WTC11 (cell line): ENCODE measurements around the gene KRTAP4-16. TPM values are rescaled to one million over a fixed set of nuclear protein-coding genes. Genes with fewer than 3 reads are reported as not detected.

Experiments
- ATAC-seq: fragments of 200-7000 bp; cut with Tn5 transposase; 2 replicates; pipeline ENCODE4 v1.10.0; 2021; ENCODE audit warnings: mild to moderate bottlenecking, moderate library complexity
- CTCF ChIA-PET: fragments of 300-600 bp; sonication (Branson Sonifier 250); formaldehyde crosslinking; loops from one replicate; lab custom pipeline; 2021; ENCODE audit warnings: antibody characterized with exemption; lab: Charles Lee
- POLR2A ChIA-PET: fragments of 350-600 bp; sonication (Branson Sonifier 250); formaldehyde crosslinking; loops from one replicate; lab custom pipeline; 2021; ENCODE audit warnings: antibody characterized with exemption; lab: Charles Lee
- DNase-seq: peaks from one replicate; pipeline ENCODE4 v3.0.0; 2021; ENCODE audit warnings: low spot score
- H3K27ac Mint-ChIP-seq: 2 replicates; pipeline ENCODE4 v1.8.0; 2021; ENCODE audit warnings: mixed read lengths
- H3K27me3 Mint-ChIP-seq: 2 replicates; pipeline ENCODE4 v1.8.0; 2021; ENCODE audit warnings: low read depth, mild to moderate bottlenecking, moderate library complexity, mixed read lengths
- H3K36me3 Mint-ChIP-seq: 2 replicates; pipeline ENCODE4 v1.8.0; 2021; ENCODE audit warnings: mixed read lengths
- H3K4me1 Mint-ChIP-seq: 2 replicates; pipeline ENCODE4 v1.8.0; 2022; ENCODE audit warnings: mixed read lengths
- H3K4me3 Mint-ChIP-seq: 2 replicates; pipeline ENCODE4 v1.8.0; 2021; ENCODE audit warnings: mild to moderate bottlenecking, moderate library complexity, mixed read lengths
- H3K9me3 Mint-ChIP-seq: 2 replicates; pipeline ENCODE4 v1.8.0; 2021; ENCODE audit warnings: mixed read lengths
- FOXK1 ChIP-seq: sonication (generic); formaldehyde crosslinking; IDR thresholded peaks from 2 replicates; pipeline ENCODE4 v1.8.0; 2022; ENCODE audit warnings: mild to moderate bottlenecking, moderate library complexity, missing genetic modification reagents
- GABPB1 ChIP-seq: sonication (generic); formaldehyde crosslinking; IDR thresholded peaks from 2 replicates; pipeline ENCODE4 v1.8.1; 2023; ENCODE audit warnings: mild to moderate bottlenecking, missing genetic modification reagents
- HMGA2 ChIP-seq: fragments of 250-450 bp; sonication (Bioruptor Pico); IDR thresholded peaks from 2 replicates; pipeline ENCODE4 v1.4.0; 2021; ENCODE audit warnings: mild to moderate bottlenecking, moderate library complexity
- IRF2 ChIP-seq: sonication (generic); formaldehyde crosslinking; IDR thresholded peaks from 2 replicates; pipeline ENCODE4 v1.8.0; 2022; ENCODE audit warnings: low read depth, missing genetic modification reagents, borderline replicate concordance
- MXD4 ChIP-seq: fragments of 250-450 bp; sonication (Bioruptor Pico); IDR thresholded peaks from 2 replicates; pipeline ENCODE4 v1.8.0; 2021; ENCODE audit warnings: mild to moderate bottlenecking, moderate library complexity, borderline replicate concordance
- MYBL2 ChIP-seq: sonication (generic); formaldehyde crosslinking; IDR thresholded peaks from 2 replicates; pipeline ENCODE4 v1.8.1; 2023; ENCODE audit warnings: mild to moderate bottlenecking, moderate library complexity, missing genetic modification reagents
- SOX15 ChIP-seq: fragments of 250-450 bp; sonication (Bioruptor Pico); IDR thresholded peaks from 2 replicates; pipeline ENCODE4 v1.9.0; 2021; ENCODE audit warnings: mild to moderate bottlenecking
- total RNA-seq: library from RNA; stranded (reverse); gene quantifications from 3 replicates; pipeline ENCODE4 v1.2.3, GENCODE V29; 2021
- TF ChIP-seq, protein P1 (sequence below): sonication (generic); formaldehyde crosslinking; conservative IDR thresholded peaks from 2 replicates; pipeline ENCODE4 v1.8.1; 2023; ENCODE audit warnings: mild to moderate bottlenecking, low read depth, missing genetic modification reagents, moderate library complexity
- TF ChIP-seq, protein P2 (sequence below): fragments of 250-450 bp; sonication (Bioruptor Pico); IDR thresholded peaks from 2 replicates; pipeline ENCODE4 v2.1.2; 2022; ENCODE audit warnings: mild to moderate bottlenecking, moderate library complexity
- TF ChIP-seq, protein P3 (sequence below): sonication (generic); formaldehyde crosslinking; conservative IDR thresholded peaks from 2 replicates; pipeline ENCODE4 v1.8.1; 2022; ENCODE audit warnings: mild to moderate bottlenecking, missing genetic modification reagents
- TF ChIP-seq, protein P4 (sequence below): fragments of 250-450 bp; sonication (Bioruptor Pico); IDR thresholded peaks from 2 replicates; pipeline ENCODE4 v1.9.0; 2021; ENCODE audit warnings: mild to moderate bottlenecking, borderline replicate concordance
- TF ChIP-seq, protein P5 (sequence below): sonication (generic); formaldehyde crosslinking; IDR thresholded peaks from 2 replicates; pipeline ENCODE4 v1.8.1; 2023; ENCODE audit warnings: mild to moderate bottlenecking, missing genetic modification reagents
- TF ChIP-seq, protein P6 (sequence below): sonication (generic); formaldehyde crosslinking; IDR thresholded peaks from 2 replicates; pipeline ENCODE4 v1.8.1; 2023; ENCODE audit warnings: mild to moderate bottlenecking, missing genetic modification reagents
- TF ChIP-seq, protein P7 (sequence below): sonication (generic); formaldehyde crosslinking; IDR thresholded peaks from 2 replicates; pipeline ENCODE4 v1.8.0; 2022; ENCODE audit warnings: mild to moderate bottlenecking, missing genetic modification reagents

Gene KRTAP4-16
- total RNA-seq, 1 experiment from 2014 or later, result not detected

DNA sequence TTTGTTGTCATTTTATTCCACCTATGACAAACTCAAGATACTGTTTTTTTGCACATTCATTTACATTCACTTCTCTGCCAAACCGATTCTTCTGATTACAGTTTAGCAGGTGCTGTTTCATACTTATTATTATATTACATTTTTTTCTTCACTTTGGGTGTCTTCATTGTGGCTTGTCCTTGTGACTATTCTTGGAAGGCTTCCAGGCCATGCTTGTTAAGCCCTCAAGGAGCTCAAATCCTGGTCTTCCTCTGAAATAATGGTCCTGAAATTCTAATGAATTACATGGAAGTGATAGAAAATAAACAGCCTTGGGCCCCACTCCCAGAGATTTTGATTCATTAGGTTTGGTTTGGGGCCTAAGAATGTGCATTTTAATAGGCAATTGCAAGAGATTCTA is 37.7 kb downstream of the KRTAP4-16 start (continued):
- TF ChIP-seq, protein P1, sequence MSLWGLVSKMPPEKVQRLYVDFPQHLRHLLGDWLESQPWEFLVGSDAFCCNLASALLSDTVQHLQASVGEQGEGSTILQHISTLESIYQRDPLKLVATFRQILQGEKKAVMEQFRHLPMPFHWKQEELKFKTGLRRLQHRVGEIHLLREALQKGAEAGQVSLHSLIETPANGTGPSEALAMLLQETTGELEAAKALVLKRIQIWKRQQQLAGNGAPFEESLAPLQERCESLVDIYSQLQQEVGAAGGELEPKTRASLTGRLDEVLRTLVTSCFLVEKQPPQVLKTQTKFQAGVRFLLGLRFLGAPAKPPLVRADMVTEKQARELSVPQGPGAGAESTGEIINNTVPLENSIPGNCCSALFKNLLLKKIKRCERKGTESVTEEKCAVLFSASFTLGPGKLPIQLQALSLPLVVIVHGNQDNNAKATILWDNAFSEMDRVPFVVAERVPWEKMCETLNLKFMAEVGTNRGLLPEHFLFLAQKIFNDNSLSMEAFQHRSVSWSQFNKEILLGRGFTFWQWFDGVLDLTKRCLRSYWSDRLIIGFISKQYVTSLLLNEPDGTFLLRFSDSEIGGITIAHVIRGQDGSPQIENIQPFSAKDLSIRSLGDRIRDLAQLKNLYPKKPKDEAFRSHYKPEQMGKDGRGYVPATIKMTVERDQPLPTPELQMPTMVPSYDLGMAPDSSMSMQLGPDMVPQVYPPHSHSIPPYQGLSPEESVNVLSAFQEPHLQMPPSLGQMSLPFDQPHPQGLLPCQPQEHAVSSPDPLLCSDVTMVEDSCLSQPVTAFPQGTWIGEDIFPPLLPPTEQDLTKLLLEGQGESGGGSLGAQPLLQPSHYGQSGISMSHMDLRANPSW, result no peak
- TF ChIP-seq, all 79 proteins: peak for 0

DNA sequence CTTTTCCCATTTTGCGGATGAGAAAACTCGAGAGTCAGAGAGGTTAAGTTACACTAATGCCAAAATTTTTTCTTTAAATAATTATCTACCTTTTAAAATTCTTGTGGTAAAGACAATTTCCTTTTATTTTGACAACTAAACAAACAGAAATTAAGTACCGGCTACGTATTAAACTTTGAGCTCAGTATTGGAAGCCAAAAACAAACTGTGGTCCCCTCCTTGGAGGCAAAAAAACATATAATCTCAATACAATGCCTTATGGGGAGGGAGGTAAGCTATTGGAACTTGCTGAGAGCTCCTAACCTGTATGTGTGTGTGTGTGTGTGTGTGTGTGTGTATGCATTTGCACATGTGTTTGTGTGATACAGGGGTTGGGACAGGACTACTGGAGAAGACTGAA is 38.6 kb downstream of the KRTAP4-16 start:
- CTCF ChIA-PET, result no interaction called here
- no peak overlapping the region for H3K27ac Mint-ChIP-seq
- no peaks in the 10 kb centered on the region for H3K9me3 Mint-ChIP-seq
- TF ChIP-seq MYBL2, result no peak
- TF ChIP-seq, protein P2, sequence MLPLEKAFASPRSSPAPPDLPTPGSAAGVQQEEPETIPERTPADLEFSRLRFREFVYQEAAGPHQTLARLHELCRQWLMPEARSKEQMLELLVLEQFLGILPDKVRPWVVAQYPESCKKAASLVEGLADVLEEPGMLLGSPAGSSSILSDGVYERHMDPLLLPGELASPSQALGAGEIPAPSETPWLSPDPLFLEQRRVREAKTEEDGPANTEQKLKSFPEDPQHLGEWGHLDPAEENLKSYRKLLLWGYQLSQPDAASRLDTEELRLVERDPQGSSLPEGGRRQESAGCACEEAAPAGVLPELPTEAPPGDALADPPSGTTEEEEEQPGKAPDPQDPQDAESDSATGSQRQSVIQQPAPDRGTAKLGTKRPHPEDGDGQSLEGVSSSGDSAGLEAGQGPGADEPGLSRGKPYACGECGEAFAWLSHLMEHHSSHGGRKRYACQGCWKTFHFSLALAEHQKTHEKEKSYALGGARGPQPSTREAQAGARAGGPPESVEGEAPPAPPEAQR (CRISPR knock-in tag), result no peak
- TF ChIP-seq FOXK1, result no peak
- no peak for TF ChIP-seq MXD4 (CRISPR knock-in tag)
- TF ChIP-seq SOX15 (CRISPR knock-in tag), result no peak
- TF ChIP-seq, protein P3, sequence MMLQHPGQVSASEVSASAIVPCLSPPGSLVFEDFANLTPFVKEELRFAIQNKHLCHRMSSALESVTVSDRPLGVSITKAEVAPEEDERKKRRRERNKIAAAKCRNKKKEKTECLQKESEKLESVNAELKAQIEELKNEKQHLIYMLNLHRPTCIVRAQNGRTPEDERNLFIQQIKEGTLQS, result no peak
- TF ChIP-seq HMGA2 (CRISPR knock-in tag), result no peak
- TF ChIP-seq IRF2 (CRISPR knock-in tag), result no peak
- TF ChIP-seq, protein P4, sequence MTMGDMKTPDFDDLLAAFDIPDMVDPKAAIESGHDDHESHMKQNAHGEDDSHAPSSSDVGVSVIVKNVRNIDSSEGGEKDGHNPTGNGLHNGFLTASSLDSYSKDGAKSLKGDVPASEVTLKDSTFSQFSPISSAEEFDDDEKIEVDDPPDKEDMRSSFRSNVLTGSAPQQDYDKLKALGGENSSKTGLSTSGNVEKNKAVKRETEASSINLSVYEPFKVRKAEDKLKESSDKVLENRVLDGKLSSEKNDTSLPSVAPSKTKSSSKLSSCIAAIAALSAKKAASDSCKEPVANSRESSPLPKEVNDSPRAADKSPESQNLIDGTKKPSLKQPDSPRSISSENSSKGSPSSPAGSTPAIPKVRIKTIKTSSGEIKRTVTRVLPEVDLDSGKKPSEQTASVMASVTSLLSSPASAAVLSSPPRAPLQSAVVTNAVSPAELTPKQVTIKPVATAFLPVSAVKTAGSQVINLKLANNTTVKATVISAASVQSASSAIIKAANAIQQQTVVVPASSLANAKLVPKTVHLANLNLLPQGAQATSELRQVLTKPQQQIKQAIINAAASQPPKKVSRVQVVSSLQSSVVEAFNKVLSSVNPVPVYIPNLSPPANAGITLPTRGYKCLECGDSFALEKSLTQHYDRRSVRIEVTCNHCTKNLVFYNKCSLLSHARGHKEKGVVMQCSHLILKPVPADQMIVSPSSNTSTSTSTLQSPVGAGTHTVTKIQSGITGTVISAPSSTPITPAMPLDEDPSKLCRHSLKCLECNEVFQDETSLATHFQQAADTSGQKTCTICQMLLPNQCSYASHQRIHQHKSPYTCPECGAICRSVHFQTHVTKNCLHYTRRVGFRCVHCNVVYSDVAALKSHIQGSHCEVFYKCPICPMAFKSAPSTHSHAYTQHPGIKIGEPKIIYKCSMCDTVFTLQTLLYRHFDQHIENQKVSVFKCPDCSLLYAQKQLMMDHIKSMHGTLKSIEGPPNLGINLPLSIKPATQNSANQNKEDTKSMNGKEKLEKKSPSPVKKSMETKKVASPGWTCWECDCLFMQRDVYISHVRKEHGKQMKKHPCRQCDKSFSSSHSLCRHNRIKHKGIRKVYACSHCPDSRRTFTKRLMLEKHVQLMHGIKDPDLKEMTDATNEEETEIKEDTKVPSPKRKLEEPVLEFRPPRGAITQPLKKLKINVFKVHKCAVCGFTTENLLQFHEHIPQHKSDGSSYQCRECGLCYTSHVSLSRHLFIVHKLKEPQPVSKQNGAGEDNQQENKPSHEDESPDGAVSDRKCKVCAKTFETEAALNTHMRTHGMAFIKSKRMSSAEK (CRISPR knock-in tag), result no peak
- TF ChIP-seq GABPB1 (CRISPR knock-in tag), result no peak
- TF ChIP-seq, protein P5, sequence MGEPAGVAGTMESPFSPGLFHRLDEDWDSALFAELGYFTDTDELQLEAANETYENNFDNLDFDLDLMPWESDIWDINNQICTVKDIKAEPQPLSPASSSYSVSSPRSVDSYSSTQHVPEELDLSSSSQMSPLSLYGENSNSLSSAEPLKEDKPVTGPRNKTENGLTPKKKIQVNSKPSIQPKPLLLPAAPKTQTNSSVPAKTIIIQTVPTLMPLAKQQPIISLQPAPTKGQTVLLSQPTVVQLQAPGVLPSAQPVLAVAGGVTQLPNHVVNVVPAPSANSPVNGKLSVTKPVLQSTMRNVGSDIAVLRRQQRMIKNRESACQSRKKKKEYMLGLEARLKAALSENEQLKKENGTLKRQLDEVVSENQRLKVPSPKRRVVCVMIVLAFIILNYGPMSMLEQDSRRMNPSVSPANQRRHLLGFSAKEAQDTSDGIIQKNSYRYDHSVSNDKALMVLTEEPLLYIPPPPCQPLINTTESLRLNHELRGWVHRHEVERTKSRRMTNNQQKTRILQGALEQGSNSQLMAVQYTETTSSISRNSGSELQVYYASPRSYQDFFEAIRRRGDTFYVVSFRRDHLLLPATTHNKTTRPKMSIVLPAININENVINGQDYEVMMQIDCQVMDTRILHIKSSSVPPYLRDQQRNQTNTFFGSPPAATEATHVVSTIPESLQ (CRISPR knock-in tag), result no peak
- TF ChIP-seq, protein P6, sequence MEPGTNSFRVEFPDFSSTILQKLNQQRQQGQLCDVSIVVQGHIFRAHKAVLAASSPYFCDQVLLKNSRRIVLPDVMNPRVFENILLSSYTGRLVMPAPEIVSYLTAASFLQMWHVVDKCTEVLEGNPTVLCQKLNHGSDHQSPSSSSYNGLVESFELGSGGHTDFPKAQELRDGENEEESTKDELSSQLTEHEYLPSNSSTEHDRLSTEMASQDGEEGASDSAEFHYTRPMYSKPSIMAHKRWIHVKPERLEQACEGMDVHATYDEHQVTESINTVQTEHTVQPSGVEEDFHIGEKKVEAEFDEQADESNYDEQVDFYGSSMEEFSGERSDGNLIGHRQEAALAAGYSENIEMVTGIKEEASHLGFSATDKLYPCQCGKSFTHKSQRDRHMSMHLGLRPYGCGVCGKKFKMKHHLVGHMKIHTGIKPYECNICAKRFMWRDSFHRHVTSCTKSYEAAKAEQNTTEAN (CRISPR knock-in tag), result no peak
- TF ChIP-seq, protein P7, sequence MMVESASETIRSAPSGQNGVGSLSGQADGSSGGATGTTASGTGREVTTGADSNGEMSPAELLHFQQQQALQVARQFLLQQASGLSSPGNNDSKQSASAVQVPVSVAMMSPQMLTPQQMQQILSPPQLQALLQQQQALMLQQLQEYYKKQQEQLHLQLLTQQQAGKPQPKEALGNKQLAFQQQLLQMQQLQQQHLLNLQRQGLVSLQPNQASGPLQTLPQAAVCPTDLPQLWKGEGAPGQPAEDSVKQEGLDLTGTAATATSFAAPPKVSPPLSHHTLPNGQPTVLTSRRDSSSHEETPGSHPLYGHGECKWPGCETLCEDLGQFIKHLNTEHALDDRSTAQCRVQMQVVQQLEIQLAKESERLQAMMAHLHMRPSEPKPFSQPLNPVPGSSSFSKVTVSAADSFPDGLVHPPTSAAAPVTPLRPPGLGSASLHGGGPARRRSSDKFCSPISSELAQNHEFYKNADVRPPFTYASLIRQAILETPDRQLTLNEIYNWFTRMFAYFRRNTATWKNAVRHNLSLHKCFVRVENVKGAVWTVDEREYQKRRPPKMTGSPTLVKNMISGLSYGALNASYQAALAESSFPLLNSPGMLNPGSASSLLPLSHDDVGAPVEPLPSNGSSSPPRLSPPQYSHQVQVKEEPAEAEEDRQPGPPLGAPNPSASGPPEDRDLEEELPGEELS (CRISPR knock-in tag), result no peak
- DNase-seq, result no peak
- peaks cover 17% of the 10 kb centered on the region for H3K4me1 Mint-ChIP-seq
- no peaks in the 10 kb centered on the region for H3K27me3 Mint-ChIP-seq
- H3K36me3 Mint-ChIP-seq, result no peaks in the 10 kb centered on the region
- POLR2A ChIA-PET, result no interaction called here
- ATAC-seq, result no peak
- H3K4me3 Mint-ChIP-seq, result no peak overlapping the region
